Body of pancreas (tissue), 4 donors: ENCODE results near the gene PPCDC. TPM values are rescaled to one million over a fixed set of nuclear protein-coding genes. Genes with fewer than 3 reads are reported as not detected.

Experiments
- ATAC-seq: fragments of 150-250 bp; one replicate; pipeline ENCODE4 v1.9.1; 2016
- DNase-seq, 4 donors: peaks; one replicate each; pipeline ENCODE4 v3.0.0-alpha.2; 2019
- H3K27ac ChIP-seq, 4 donors: fragments of 200-600 bp; sonication (generic); 1 replicate in 3 of 4; 2 replicates in 1 of 4; pipeline versions ENCODE4 v1.5.1 to v1.6.1; 2016 to 2019; ENCODE audit warnings: mild to moderate bottlenecking in 1 of 4, mixed read lengths in 1 of 4, moderate library complexity in 1 of 4
- H3K27me3 ChIP-seq, 2 donors: fragments of 200-600 bp; sonication (generic); one replicate each; pipeline ENCODE4 v1.6.0; 2016; ENCODE audit warnings: mild to moderate bottlenecking in 1 of 2
- H3K36me3 ChIP-seq, 2 donors: fragments of 200-600 bp; sonication (generic); replicated peaks in 1 of 2; 2 replicates each; pipeline ENCODE4 v1.5.1; 2016; ENCODE audit warnings: low read depth in 2 of 2; ENCODE audit not compliant: insufficient read depth in 1 of 2
- H3K4me1 ChIP-seq: fragments of 200-600 bp; sonication (generic); one replicate; pipeline ENCODE4 v1.6.0; 2016
- H3K4me3 ChIP-seq, 2 donors: fragments of 200-600 bp; sonication (generic); 1 replicate in 1 of 2; 2 replicates in 1 of 2; pipeline ENCODE4 v1.5.1; 2016 to 2019
- H3K9me3 ChIP-seq, 3 donors: fragments of 200-600 bp; sonication (generic); 1 replicate in 2 of 3; 2 replicates in 1 of 3; pipeline ENCODE4 v1.5.1; 2016
- CTCF ChIP-seq, 7 experiments: fragments of 450-650 bp in 4 of 7; fragments of 200-600 bp in 3 of 7; sonication (generic) in 3 of 7; IDR thresholded peaks; one replicate each; pipeline ENCODE4 v1.5.1; 2016 to 2019; ENCODE audit warnings: antibody characterized with exemption in 7 of 7
- POLR2A ChIP-seq, 3 donors: fragments of 450-650 bp; IDR thresholded peaks; one replicate each; pipeline ENCODE4 v1.6.1; 2016; ENCODE audit warnings: antibody characterized with exemption in 3 of 3, mild to moderate bottlenecking in 2 of 3
- WGBS, 2 donors: methylation state at CpG; one replicate each; pipeline ENCODE4 v1.1.5; 2017; 5-methylcytosine and 5-hydroxymethylcytosine counted together
- intact Hi-C: fragments of 100-400 bp; cut with DNase I; formaldehyde crosslinking; loops from one replicate; pipeline ENCODE4 v1.15.1; 2023
- small RNA-seq: library from RNA; depleted of rRNA; stranded (forward); fragments of <200 nt; gene quantifications from one replicate; pipeline ENCODE3, GENCODE V24; 2016
- total RNA-seq, 2 donors: library from RNA; depleted of rRNA; stranded (reverse); fragments of >200 nt; gene quantifications; one replicate each; pipeline ENCODE4 v1.1.0, GENCODE V29; 2016

The PPCDC gene
- total RNA-seq, 2 donors from 2014 or later = 12.5 to 13.2 TPM

- no peaks in the 10 kb centered on the region for H3K9me3 ChIP-seq
- H3K27me3 ChIP-seq = no peaks in the 10 kb centered on the region
- DNase-seq = no peak
- no peaks in the 10 kb centered on the region for H3K36me3 ChIP-seq
- H3K4me3 ChIP-seq = no peak overlapping the region
- intact Hi-C loops = no loop called here
- ATAC-seq = no peak
- no peaks in the 10 kb centered on the region for H3K4me1 ChIP-seq
- H3K27ac ChIP-seq = no peak overlapping the region
- TF ChIP-seq POLR2A (IDR thresholded peaks at IDR 0.05) (no peak), CTCF (IDR thresholded peaks at IDR 0.05) (no peak)
- 82 to 88% methylated on average over 2 to 4 of the region's 4 CpGs for WGBS, 2 donors
Measured at GRCh38 chr15:75098404-75098803, 75.0 kb downstream of the PPCDC start.

Small RNA genes within 50 kb of the gene (small RNA-seq; reads per million reads assigned to genes)
- gene AC015720.1 (not detected), gene RF00019 (not detected)

Other genes with a start within 250 kb of the PPCDC start
- 10 to 100 TPM; 11.2 to 15.2 TPM for gene CSK, start 241.5 kb upstream of the PPCDC start, total RNA-seq
- not detected for gene LMAN1L, start 210.8 kb upstream of the PPCDC start, total RNA-seq
- not detected for gene CPLX3, start 197.0 kb upstream of the PPCDC start, total RNA-seq
- 10 to 100 TPM; 74.2 to 76.3 TPM for gene ULK3, start 180.4 kb upstream of the PPCDC start, total RNA-seq
- 10 to 100 TPM; 33.5 to 36.9 TPM for gene SCAMP2, start 150.2 kb upstream of the PPCDC start, total RNA-seq
- gene MPI, start 133.5 kb upstream of the PPCDC start, total RNA-seq = 10 to 100 TPM; 47.5 to 80.4 TPM
- gene FAM219B, start 116.7 kb upstream of the PPCDC start, total RNA-seq = 10 to 100 TPM; 25.4 to 42.8 TPM
- 10 to 100 TPM; 50.1 to 61.5 TPM for gene COX5A, start 85.5 kb upstream of the PPCDC start, total RNA-seq
- gene RPP25, start 66.8 kb upstream of the PPCDC start, total RNA-seq = 10 to 100 TPM in 1 of 2 donors, 1 to 10 TPM in 1; 9.1 to 11.5 TPM
- 10 to 100 TPM; 21.1 to 30.4 TPM for gene SCAMP5, start 28.0 kb upstream of the PPCDC start, total RNA-seq
- 10 to 100 TPM; 12.5 to 30.3 TPM for gene C15orf39, start 178.3 kb downstream of the PPCDC start, total RNA-seq
- gene GOLGA6C, start 234.7 kb downstream of the PPCDC start, total RNA-seq = not detected